HL-60/S4 (cell line): ENCODE results near the gene PI16.

ENCODE experiments used
- in situ Hi-C: fragments of 300-500 bp; cut with MboI; formaldehyde crosslinking; loops from 2 replicates; pipeline ENCODE4 v1.14.3; 2022; ENCODE audit warnings: low sequenced_read_pairs

PI16 gene

DNA sequence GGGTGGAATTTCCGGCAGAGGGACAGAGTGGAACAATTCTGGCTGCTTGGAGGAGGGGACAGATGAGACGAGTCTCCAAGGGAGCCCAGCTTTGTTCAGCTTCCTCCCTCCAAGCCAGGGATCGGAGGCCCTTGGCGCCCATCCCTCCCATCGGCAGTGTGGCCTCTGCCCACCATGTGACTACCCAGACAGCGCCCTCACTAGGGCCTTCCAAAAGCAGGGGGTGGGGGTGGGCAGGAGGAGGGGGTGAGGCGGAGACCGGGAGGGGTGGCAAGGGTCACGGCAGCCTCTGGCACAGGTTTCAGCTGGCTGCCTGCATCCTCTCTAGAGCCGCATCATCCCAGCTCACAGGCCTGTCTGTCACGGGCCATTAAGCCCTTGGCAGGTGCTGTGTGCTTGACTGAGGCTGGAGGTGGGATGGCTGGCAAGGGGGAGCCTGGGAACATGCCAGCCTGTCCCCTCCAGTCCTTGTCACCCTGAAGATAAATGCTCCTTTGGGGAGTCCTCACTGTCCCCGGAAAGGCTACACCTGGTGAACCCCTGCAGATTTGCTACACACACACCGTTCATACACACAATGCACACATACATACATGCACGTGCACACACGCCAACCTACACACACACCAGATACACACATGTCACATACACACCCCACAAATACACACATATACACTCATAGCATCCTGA lies 44.7 kb downstream of the PI16 start:
- in situ Hi-C loops: no loop called here

DNA sequence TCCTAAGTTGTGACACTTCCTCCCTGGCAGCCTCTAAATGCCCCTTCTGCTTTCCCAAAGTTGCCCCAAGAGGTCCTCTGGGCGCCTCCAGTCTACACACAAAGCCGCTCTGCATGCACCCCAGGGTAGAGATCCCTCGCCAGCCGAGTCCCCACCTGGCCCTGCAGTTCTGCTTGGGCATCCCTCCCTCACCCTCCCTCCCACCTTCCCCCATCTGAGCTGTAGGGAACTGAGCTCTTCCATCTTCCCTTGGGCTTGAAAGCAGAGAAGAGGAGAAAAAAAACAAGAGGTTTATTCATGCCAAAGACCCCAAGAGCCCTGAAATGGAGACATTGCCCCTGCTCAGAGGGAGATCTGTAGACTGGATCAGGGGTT lies 45.2 kb downstream of the PI16 start:
- in situ Hi-C loops: loop anchor here (25.0 kb wide), 1 partner anchor 387 kb away; no protein-coding TSS in a partner anchor

DNA sequence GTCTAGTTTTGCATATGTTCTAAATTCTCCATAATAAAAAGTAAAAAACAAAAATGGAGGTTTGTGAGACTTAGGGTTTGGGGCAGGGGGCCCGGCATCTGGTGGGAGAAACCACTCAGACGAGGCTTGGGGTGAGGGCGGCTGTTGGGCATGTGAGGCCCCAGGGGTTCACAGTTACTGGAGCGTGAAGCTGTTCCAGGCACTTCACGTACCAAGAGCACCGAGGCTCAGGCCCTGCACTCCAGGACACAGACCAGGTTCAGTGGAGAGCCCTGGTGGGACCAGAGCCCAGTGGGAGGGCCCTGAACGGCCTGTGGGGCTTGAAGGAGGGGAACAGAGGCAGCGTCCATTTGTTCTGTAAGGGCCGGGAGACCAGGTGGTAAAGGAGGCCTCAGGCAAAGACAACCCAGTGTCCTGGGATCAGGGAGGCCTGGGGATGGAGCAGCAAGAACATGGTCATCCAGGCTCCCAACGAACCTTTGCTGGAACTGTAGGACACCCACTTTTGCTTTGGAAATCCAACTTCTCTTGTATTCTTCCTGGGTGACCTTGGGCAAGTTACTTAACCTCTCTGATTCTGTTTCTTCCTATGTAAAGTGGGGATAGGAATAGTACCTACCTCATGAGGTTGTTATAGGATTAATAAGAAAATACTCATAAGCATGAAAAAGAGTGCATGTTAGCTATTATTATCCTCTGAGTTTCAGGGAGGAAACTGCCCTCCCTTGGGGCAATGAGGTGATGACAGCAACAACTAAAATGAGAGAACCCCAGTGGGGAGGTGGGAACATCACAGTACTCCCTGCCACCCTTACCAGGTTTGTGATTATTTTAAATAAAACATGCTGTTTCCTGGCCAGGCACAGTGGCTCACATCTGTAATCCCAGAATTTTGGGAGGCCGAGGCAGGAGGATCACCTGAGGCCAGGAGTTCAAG lies 49.8 kb downstream of the PI16 start:
- in situ Hi-C loops: loop anchor here (25.0 kb wide), 1 partner anchor 392 kb away; no protein-coding TSS in a partner anchor

DNA sequence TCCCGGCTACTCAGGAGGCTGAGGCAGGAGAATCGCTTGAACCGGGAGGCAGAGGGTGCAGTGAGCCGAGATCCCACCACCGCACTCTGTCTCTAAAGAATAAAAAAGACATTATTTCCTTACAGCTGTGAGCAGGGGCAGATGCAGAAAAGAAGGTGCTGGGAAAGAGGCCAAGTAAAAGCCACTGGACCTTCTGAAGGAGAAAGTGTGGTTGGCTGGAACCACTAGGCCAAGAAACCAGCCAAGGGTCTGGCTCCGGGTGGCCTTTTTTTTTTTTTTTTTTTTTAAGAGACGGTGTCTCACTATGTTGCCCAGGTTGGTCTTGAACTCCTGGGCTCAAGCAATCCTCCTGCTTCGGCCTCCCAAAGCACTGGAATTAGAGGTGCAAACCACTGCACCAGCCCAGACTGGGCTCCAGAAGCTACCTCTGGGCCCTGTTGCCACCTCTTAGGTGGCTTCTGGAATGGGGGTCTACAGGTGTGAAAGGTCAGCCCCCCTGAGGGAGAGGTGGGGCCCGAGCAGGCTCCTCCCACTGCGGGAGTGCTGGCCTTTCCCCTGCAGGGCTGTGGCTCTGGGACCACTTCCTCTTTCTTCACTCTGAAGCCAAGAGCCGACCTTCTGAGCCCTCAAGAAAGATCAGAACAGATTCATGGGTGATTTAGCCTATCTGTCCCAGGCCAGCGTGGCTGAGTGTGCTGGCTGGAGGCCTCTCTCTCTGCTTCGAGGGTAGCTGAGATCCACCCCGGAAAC lies 50.7 kb downstream of the PI16 start, which contains the start of gene FGD2:
TSS of gene FGD2 (plus strand) at position 595 of the 750 bp plus-strand sequence. CDS start 163 bp downstream, outside the sequence.
- in situ Hi-C loops: loop anchor here (5.0 to 25.0 kb wide), 2 partner anchors 233 to 393 kb away; no protein-coding TSS in a partner anchor

DNA sequence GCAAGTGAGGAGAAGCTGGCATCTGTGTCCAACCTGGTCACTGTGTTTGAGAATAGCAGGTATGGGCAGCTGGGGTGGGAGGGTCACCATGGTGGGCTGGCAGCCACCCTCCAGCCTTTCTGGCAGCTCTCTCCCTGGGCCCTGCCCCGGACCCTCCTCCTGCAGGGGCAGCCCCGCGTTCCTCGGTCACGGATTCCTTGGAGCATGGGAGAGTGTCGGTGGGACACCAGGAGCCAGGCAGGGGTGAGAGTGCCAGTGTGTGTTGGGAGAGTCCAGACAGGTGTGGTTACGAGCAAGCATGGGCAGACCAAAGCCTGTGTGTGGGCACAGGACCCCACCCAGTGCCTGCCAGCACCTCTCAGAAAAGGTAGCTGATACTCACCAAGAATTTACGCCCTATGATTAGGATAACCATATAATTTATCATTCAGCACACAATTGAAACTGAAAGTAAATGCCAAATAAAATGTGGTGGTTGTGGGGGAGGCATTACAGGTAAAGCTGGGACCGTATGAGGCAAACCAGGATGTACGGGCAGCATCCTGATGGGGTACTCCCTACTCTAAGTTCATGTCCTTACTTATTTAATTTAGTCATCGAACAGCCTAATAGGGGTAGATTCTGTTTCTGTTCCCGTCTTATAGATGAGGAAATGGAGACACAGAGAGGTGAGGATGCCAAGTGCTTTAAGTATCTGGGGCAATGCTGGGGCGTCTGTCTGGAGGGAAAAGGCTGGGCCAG lies 51.5 kb downstream of the PI16 start:
- in situ Hi-C loops: loop anchor here (5.0 to 25.0 kb wide), 2 partner anchors 234 to 394 kb away; no protein-coding TSS in a partner anchor

DNA sequence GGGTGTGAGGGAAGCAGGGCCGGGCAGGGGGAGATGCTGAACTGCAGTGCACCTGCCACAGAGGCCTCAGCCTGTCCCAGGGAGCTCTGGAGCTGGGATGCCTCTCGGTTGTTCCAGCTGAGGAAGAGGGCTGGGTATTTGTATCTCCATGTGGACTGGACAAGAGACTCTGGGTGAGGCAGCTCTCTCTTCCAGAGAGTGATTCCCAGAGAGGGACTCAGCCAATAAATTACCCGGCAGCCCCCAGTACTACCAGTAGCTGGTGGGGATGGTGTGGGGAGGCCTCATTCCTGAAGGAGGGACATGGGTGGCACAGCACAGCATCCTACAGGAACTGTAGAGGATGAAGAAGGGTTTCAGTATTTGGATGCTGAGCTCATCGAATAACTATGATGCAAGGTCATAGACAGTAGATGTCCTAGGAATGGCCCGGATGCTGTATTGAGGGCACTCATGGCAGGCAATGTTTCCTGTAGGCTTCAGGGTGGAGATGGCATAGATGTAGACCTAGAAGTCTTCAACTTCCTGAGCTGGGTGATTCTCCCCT lies 52.3 kb downstream of the PI16 start:
- in situ Hi-C loops: loop anchor here (5.0 to 25.0 kb wide), 2 partner anchors 235 to 395 kb away; no protein-coding TSS in a partner anchor

DNA sequence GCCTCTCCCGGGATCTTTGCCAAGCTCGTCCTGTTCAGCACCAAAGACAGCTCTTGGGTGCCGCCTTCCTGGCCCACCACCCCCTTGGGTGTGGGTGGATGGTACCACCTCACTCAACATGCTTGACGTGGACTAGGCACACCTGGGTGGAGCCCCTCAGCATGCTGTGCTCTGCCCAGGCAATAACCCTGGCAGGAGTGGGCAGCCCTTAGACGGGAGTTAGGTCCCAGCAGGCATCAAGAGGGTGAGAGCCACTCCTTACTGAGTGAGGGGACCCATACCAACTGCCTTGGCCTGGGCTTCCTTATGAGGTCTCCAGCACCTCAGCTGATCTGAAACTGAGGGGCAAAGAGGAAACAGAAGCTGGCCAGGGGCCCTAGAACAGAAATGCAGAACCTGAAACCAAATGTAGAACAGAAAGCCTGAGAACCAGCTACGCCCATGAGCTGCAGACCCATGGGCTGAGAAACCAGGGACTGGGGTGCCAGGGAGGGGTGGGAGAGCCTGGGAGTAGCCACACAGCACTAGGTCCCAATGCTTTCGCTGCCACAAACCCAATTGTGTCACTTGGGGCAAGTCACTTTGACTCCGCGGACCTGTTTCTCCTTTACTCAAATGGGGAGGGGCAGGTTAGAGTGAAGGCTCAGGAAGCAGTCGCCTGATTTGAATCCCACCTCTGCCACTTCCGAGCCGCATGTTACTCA lies 53.0 kb downstream of the PI16 start:
- in situ Hi-C loops: loop anchor here (5.0 to 25.0 kb wide), 2 partner anchors 235 to 395 kb away; no protein-coding TSS in a partner anchor

DNA sequence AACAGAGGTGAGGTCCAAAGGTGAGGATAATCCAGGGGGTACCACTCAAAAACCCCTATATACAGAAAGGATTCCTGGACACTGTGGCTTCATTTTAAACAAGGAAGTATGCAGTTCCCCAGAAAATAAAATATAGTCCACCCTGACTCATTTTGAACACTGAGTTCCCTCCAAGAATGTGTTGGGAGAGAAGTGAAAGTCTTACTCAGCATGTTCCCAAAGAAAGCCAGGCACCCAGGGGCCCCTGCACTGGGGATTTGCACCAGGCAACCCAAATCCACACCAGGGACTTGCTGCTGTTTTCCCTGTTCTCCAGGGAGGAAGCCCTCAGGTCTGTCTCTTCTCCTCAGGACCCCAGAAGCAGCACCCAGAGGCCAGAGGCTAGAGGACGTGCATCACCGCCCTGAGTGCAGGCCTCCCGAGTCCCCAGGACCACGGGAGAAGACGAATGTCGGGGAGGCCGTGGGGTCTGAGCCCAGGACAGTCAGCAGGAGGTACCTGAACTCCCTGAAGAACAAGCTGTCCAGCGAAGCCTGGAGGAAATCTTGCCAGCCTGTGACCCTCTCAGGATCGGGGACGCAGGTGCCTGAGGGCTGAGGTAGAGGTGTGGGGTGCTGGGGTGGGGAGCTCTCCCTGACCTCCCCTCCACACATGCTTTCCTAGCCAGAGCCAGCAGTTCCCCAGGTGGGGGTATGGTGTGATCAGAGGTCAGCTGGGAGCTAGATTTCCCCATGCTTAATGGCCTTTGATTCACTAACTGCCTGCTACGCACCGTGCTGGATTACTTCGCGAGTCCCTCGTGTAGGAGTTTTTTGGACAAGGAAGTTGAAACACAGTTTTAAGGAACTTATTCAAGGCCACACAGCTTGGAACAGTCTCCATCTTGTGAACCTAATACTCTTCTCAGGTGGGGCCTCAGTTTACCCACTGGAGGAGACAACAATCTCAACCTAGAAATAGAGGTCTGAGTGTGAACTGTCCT lies 54.2 kb downstream of the PI16 start:
- in situ Hi-C loops: loop anchor here (5.0 to 25.0 kb wide), 2 partner anchors 236 to 396 kb away; no protein-coding TSS in a partner anchor

DNA sequence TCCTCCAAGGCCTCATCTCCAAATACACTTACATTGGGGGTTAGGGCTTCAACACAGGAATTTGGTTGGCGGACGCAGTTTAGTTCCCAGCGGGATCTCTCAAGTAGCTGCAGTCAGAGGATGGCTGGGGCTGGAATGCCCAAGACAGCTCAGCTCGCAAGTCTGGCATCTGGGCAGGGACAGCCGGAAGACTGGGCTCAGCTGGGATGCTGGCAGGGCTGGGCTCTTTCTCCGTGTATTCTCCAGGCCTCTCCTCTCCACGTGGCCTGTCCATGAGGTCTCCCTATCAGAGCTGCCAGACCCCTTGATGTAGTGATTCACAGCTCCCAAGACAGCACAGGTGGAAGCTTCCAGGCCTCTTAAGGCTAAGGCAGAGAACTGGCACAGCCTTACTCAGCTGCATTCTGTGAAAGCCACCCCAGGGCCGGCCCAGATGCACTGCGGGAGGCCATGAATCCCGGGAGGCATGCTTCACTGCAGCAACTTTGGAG lies 55.9 kb downstream of the PI16 start:
- in situ Hi-C loops: loop anchor here (25.0 kb wide), 1 partner anchor 398 kb away; no protein-coding TSS in a partner anchor

DNA sequence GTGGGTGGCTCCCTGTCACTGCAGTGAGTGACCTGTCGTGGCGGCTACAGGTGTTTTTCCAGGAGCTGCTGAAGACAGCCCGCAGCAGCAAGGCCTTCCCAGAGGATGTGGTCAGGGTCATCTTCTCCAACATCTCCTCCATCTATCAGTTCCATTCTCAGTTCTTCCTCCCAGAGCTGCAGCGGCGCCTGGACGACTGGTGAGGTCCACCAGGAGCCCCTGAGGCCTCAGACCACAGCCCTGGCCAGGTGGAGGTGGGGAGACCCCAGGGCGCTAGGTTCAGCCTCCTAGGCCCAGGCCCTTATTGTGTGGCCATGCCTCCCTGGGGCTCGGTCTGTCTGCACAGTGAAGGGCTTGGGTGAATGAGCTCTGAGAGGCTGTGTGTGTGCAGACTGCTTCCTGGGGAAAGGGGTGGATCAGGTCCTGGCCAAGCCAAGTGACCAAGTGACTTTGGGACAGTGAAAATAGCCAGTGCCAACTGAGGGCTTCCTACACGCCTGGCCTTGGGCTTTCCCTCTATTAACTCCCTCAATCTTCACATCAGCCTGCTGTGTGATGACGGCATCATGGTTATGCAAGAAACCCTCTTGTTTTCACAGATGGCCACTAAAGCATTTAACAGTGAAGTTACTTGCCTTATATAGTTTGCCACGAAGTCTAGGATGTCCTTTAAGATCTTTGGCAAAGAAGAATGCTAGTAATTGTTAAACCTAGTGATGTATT lies 57.3 kb downstream of the PI16 start:
- in situ Hi-C loops: loop anchor here (25.0 kb wide), 1 partner anchor 400 kb away; no protein-coding TSS in a partner anchor

DNA sequence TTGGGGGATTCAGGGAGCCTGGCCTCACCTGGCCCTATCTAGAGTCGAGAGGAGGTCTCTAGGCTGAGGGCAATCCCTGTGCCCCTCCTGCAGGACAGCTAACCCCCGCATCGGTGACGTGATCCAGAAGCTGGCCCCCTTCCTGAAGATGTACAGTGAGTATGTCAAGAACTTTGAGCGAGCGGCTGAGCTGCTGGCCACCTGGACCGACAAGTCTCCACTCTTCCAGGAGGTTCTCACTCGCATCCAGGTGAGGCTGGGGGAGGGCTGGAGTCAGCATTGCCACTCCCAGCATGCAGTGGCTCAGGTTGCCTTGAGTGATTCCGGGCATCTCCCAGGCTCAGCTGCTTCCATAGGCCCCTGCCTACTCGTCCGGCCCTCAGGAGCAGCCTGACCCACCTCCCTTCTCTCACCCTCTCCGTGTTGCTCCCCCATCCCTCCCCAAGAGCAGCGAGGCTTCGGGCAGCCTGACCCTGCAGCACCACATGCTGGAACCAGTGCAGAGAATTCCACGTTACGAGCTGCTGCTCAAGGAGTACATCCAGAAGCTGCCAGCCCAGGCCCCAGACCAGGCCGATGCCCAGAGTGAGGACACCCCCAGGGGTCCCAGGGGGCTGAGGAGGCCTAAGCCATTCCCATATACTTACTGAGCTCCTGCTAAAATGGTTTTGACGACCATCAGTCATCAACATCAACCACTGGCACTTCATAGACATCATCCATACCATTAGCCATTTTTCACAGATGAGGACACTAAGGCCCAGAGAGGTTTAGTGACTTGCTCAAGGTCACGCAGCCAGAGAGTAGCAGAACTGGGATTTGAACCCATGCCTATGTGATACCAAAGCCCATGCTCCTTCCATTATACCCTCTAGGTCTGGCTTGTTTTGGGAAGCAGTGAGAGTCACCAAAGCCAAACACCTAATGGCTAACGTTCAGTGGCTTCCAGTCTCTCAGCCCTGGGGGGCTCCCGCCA lies 59.3 kb downstream of the PI16 start:
- in situ Hi-C loops: loop anchor here (25.0 kb wide), 1 partner anchor 402 kb away; no protein-coding TSS in a partner anchor
